ENCODE results near the gene TTL. TPM values are rescaled to one million over a fixed set of nuclear protein-coding genes. Genes with fewer than 3 reads are reported as not detected.
"Not testable (repeated sequence)": the region's sequence is repeated elsewhere in the genome, so short reads cannot be mapped to it uniquely, and the experiment has no call there.

The TTL gene
- total RNA-seq, 1 experiment from 2014 or later = 81.5 TPM

GRCh38 chr2:112530728-112531127, 48.8 kb downstream of the TTL start:
- ChIA-PET CTCF (no interaction called here), POLR2A (no interaction called here)

GRCh38 chr2:112534826-112535225, 52.9 kb downstream of the TTL start:
- no TSS peak for BruUV-seq (replicated peaks)
- Histone ChIP-seq H3K9me3 (ENCODE audit: control insufficient read depth, insufficient read depth, low read depth, low read length) (no peaks in the 10 kb centered on the region), H3K4me1 (ENCODE audit: control insufficient read depth, insufficient read depth, low read length) (no peaks in the 10 kb centered on the region), H3K27ac (ENCODE audit: low read length) (no peak overlapping the region), H3K4me3 (ENCODE audit: low read depth in 2 of 2, low read length in 2 of 2) (no peak overlapping the region), H3K27me3 (ENCODE audit: control insufficient read depth, insufficient read depth, low read length) (no peaks in the 10 kb centered on the region), H3K36me3 (ENCODE audit: control insufficient read depth, insufficient read depth, low read length) (no peaks in the 10 kb centered on the region)
- ChIA-PET POLR2A (no interaction called here), CTCF (no interaction called here)
- no peak for TF ChIP-seq TCF7L2 (IDR thresholded peaks at IDR 0.05; ENCODE audit: low read depth, low read length)
- ATAC-seq (no peak), DNase-seq (ENCODE audit: low read depth, low spot score) (no peak)
- intact Hi-C loops (cut with micrococcal nuclease; ENCODE audit: unreplicated experiment) (no loop called here), in situ Hi-C loops (cut with HindIII; ENCODE audit: low pct_unique_long_range_greater_than_20kb, low sequenced_read_pairs) (no loop called here)

More at GRCh38 chr2:112530728-112531127, 48.8 kb downstream of the TTL start:
- intact Hi-C loops (cut with micrococcal nuclease; ENCODE audit: unreplicated experiment) = no loop called here
- Histone ChIP-seq H3K9me3 (ENCODE audit: control insufficient read depth, insufficient read depth, low read depth, low read length) (no peaks in the 10 kb centered on the region), H3K4me3 (ENCODE audit: low read depth in 2 of 2, low read length in 2 of 2) (no peak overlapping the region), H3K36me3 (ENCODE audit: control insufficient read depth, insufficient read depth, low read length) (no peaks in the 10 kb centered on the region), H3K27ac (ENCODE audit: low read length) (no peak overlapping the region), H3K4me1 (ENCODE audit: control insufficient read depth, insufficient read depth, low read length) (no peaks in the 10 kb centered on the region), H3K27me3 (ENCODE audit: control insufficient read depth, insufficient read depth, low read length) (no peaks in the 10 kb centered on the region)
- DNase-seq (ENCODE audit: low read depth, low spot score) (no peak), ATAC-seq (no peak)
- no TSS peak for BruUV-seq (replicated peaks)
- TF ChIP-seq POLR2AphosphoS5 (IDR thresholded peaks at IDR 0.05; ENCODE audit: low read depth, low read length) = no peak
- TF ChIP-seq TCF7L2 (IDR thresholded peaks at IDR 0.05; ENCODE audit: low read depth, low read length) = no peak
- no peak for TF ChIP-seq SIN3A (IDR thresholded peaks at IDR 0.05; ENCODE audit: borderline replicate concordance, insufficient read depth, low read depth, low read length)
- TF ChIP-seq REST (IDR thresholded peaks at IDR 0.05; ENCODE audit: insufficient read depth in 1 of 2, low read depth in 2 of 2, low read length in 1 of 2) = no peak
- TF ChIP-seq CTCF (IDR thresholded peaks at IDR 0.05) = no peak
- in situ Hi-C loops (cut with HindIII; ENCODE audit: low pct_unique_long_range_greater_than_20kb, low sequenced_read_pairs) = no loop called here

GRCh38 chr2:112536665-112537064, 54.7 kb downstream of the TTL start:
- intact Hi-C loops (cut with micrococcal nuclease; ENCODE audit: unreplicated experiment) = not testable (repeated sequence)

More at GRCh38 chr2:112536665-112537064, 54.7 kb downstream of the TTL start:
- H3K9me3 ChIP-seq (ENCODE audit: control insufficient read depth, insufficient read depth, low read depth, low read length); BruUV-seq (replicated peaks); H3K4me3 ChIP-seq (ENCODE audit: low read depth in 2 of 2, low read length in 2 of 2); H3K36me3 ChIP-seq (ENCODE audit: control insufficient read depth, insufficient read depth, low read length); ATAC-seq; DNase-seq (ENCODE audit: low read depth, low spot score); POLR2A ChIA-PET; H3K27ac ChIP-seq (ENCODE audit: low read length); H3K4me1 ChIP-seq (ENCODE audit: control insufficient read depth, insufficient read depth, low read length); H3K27me3 ChIP-seq (ENCODE audit: control insufficient read depth, insufficient read depth, low read length); in situ Hi-C loops (cut with HindIII; ENCODE audit: low pct_unique_long_range_greater_than_20kb, low sequenced_read_pairs); CTCF ChIA-PET: not testable (repeated sequence)
